RPMI8226 (cell line): ENCODE measurements around the gene PLAAT4.
"Not testable (repeated sequence)": the region's sequence is repeated elsewhere in the genome, so short reads cannot be mapped to it uniquely, and the experiment has no call there.

ENCODE experiments used
- DNase-seq: peaks from one replicate; pipeline ENCODE4 v3.0.0-alpha.2; 2015

The PLAAT4 gene

GRCh38 chr11:63511048-63511748, 25.4 kb upstream of the PLAAT4 start:
- DNase-seq, result no peak

DNA sequence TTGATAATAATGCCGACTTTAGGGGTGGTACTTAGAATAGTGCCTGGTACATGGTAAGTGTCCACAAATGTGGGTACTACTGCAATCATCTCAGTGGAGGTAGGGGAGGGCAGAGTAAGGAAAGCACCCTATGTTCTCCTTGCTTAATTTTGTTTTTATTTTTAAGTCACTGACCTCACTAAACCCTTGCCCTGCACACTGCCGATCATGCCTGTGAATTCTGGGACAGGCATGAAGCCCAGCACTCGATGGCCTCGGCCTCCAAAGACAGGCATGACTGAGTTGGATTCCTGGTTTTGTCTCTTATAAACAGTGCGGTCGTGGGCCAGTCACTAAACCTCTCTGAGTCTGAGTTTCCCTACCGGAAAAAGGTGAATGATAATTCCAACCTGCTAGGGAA, 23.8 kb upstream of the PLAAT4 start:
- no peak for DNase-seq

- DNase-seq, result no peak
Observed at GRCh38 chr11:63516109-63516508, 20.5 kb upstream of the PLAAT4 start.

DNA sequence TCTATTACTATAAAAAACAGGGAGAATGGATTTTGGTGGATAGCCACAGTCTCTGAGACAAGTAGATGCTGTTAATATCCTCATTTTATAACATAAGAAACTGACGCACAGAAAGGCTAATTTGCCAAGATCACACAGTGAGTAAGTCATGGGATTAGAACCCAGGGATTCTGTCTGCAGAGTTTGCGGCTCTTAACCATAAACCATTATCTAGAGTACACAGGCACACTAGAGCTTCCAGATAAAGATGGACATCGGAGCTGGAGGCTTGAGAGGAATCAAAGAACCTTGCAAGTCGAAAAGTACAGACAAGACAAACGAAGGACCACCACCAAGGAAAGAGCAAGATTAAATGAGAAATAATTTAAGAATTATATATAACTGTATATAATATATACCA, 19.5 kb upstream of the PLAAT4 start:
- no peak for DNase-seq

- peak; percentile 63 for DNase-seq
Observed at GRCh38 chr11:63518548-63518947, 18.1 kb upstream of the PLAAT4 start.

GRCh38 chr11:63520606-63521170, 15.9 kb upstream of the PLAAT4 start:
- DNase-seq, result no peak

DNA sequence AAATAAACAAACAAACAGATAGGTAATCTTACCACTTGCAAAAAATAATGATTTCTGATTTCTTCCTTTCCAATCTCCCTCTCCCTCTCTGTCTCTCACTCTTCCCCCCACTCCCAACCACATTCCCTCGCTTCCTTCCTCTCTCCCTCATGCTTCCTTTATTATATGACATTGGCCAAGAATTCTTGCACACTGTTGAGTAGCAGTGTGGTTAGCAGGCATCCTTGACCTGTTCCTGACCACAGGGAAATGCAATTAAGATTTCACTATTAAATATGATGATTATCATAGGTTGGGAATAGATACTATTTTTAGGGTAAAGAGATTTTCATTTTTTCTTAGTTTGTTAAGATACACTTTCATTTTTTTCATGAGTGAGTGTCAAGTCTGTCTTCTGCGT, 14.7 kb upstream of the PLAAT4 start:
- no peak for DNase-seq

DNA sequence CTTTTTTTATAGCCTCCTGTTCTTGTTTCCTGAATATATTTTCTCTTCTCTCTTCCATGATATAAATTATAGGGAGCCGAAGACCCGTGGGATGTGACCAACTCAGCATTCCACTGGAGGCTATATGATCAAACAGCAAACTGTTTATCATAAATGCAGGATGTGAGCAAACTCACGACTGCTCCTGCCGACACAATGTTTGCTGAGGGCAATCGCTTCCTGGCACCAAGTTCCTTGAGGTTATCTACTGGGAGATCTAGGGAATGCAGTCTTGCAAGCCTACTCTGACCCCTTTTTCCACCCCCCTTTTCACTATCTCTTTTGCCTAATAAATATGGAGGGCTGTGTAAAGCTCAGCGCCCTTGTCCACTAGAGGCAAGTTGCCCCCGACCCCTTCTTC, 13.5 kb upstream of the PLAAT4 start:
- DNase-seq, result no peak

- no peak for DNase-seq
Observed at GRCh38 chr11:63527667-63528066, 8.9 kb upstream of the PLAAT4 start.

GRCh38 chr11:63528156-63528555, 8.5 kb upstream of the PLAAT4 start:
- DNase-seq, result not testable (repeated sequence)

DNA sequence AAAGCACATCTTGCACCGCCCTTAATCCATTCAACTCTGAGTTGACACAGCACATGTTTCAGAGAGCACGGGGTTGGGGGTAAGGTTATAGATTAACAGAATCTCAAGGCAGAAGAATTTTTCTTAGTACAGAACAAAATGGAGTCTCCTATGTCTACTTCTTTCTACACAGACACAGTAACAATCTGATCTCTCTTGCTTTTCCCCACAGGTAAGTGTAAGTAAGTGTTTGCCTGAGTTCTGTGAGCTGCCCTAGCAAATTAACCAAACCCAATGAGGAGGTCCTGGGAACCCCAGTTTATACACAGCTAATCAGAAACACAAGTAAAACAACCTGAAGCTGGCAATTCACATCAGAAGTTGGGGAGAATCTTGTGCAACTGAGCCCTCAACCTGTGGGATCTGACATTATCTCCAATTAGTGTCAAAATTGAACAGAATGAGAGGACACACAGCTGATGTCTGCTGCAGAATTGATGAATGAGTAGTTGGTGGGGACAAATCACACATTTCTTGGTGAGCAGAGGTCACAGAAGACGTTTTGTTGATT, 7.8 kb upstream of the PLAAT4 start:
- not testable (repeated sequence) for DNase-seq

GRCh38 chr11:63529373-63529772, 7.2 kb upstream of the PLAAT4 start:
- not testable (repeated sequence) for DNase-seq

- DNase-seq, result no peak
Observed at GRCh38 chr11:63530021-63530420, 6.6 kb upstream of the PLAAT4 start.

- DNase-seq, result peak; percentile 85
Observed at GRCh38 chr11:63531074-63531792, 5.4 kb upstream of the PLAAT4 start.

- no peak for DNase-seq
Observed at GRCh38 chr11:63532117-63532516, 4.5 kb upstream of the PLAAT4 start.

GRCh38 chr11:63532799-63533475, 3.7 kb upstream of the PLAAT4 start:
- no peak for DNase-seq

DNA sequence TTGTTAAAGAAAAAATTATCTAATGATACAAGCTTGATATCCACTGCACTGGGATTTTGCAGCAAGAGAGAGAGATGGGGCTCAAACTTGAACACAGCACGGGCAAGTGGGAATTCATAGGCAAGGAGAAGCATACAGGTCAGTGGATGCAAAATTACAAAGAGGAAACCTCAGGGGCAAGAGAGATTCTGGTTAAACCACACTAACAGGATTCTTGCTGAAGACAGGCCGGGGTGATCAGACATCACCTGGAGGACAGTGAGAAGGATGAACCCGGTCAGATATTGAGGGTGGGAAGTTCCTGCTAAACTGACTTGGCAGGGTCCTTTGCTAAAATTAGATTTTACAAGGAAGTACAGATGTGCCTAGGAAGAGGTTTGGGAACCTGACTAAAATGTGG, 2.5 kb upstream of the PLAAT4 start:
- no peak for DNase-seq

- peak; percentile 71 for DNase-seq
Observed at GRCh38 chr11:63534895-63535461, 1.6 kb upstream of the PLAAT4 start.

- no peak for DNase-seq
Observed at GRCh38 chr11:63535734-63536133, 874 bp upstream of the PLAAT4 start.

GRCh38 chr11:63537293-63538101, 889 bp downstream of the PLAAT4 start:
- DNase-seq, result no peak

- not testable (repeated sequence) for DNase-seq
Observed at GRCh38 chr11:63542506-63542905, 5.9 kb downstream of the PLAAT4 start.

DNA sequence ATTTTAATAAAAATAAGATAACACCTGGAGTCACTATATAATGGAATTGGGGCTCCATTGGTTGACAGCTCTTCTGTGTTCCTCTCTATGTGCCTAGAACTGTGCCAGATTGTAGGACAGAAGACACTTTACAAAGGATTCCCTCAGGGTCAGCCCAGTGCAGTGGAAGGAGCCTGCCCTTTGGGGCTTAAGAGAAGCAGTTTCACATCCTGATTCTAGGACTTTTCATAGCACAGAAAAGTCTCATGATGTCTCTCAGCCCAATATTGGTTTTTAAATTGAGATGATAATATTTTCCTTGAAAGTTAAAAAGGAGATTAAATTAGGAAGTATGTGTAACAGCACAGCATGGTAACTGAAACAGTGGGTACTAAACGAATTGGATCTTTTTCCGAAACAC, 7.1 kb downstream of the PLAAT4 start:
- peak; percentile 62 for DNase-seq
